Body of pancreas (tissue), 4 donors: ENCODE data around the gene KIF1B.

Experiments
- POLR2A ChIP-seq, 3 donors: fragments of 450-650 bp; IDR thresholded peaks; one replicate each; pipeline ENCODE4 v1.6.1; 2016; ENCODE audit warnings: antibody characterized with exemption in 3 of 3, mild to moderate bottlenecking in 2 of 3
- TF ChIP-seq, protein P1 (sequence below), 7 experiments: fragments of 450-650 bp in 4 of 7; fragments of 200-600 bp in 3 of 7; sonication (generic) in 3 of 7; IDR thresholded peaks; one replicate each; pipeline ENCODE4 v1.5.1; 2016 to 2019; ENCODE audit warnings: antibody characterized with exemption in 7 of 7

DNA sequence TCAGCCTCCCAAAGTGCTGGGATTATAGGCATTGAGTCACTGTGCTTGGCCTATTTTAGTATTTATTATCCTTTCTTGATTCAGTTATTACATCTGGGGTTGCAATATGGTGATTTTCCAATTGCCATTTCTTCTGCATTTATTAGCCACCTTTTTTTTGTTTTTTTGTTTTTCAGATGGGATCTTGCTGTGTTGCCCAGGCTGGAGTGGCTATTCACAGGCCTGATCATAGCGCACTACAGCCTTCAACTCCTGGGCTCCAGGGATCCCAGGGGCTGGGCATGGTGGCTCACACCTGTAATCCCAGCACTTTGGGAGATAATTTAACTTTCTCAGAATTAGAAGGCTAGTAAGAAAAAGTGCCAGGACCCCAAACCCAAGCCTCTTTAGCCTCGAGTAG is 106.4 kb downstream of the KIF1B start:
- TF ChIP-seq, protein P1, sequence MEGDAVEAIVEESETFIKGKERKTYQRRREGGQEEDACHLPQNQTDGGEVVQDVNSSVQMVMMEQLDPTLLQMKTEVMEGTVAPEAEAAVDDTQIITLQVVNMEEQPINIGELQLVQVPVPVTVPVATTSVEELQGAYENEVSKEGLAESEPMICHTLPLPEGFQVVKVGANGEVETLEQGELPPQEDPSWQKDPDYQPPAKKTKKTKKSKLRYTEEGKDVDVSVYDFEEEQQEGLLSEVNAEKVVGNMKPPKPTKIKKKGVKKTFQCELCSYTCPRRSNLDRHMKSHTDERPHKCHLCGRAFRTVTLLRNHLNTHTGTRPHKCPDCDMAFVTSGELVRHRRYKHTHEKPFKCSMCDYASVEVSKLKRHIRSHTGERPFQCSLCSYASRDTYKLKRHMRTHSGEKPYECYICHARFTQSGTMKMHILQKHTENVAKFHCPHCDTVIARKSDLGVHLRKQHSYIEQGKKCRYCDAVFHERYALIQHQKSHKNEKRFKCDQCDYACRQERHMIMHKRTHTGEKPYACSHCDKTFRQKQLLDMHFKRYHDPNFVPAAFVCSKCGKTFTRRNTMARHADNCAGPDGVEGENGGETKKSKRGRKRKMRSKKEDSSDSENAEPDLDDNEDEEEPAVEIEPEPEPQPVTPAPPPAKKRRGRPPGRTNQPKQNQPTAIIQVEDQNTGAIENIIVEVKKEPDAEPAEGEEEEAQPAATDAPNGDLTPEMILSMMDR (IDR thresholded peaks at IDR 0.05), result no peak
- no peak for TF ChIP-seq POLR2A (IDR thresholded peaks at IDR 0.05)
